Cardiac muscle cell (in vitro differentiated cells and primary cell): ENCODE measurements around the gene NPY5R. TPM values are rescaled to one million over a fixed set of nuclear protein-coding genes. Genes with fewer than 3 reads are reported as not detected.

Source experiments
- DNase-seq, 2 donors: peaks; one replicate each; pipeline versions ENCODE4 v3.0.0 to v3.0.0-alpha.2; 2010 to 2017; ENCODE audit warnings: low read depth in 1 of 2, low spot score in 1 of 2
- H3K27ac ChIP-seq: fragments of 200-600 bp; sonication (generic); 2 replicates; pipeline ENCODE4 v1.5.1; 2016
- H3K27me3 ChIP-seq: fragments of 200-600 bp; sonication (generic); 2 replicates; pipeline ENCODE4 v1.6.0; 2016; ENCODE audit warnings: control low read depth
- H3K36me3 ChIP-seq: fragments of 200-600 bp; sonication (generic); 2 replicates; pipeline ENCODE4 v1.5.1; 2016; ENCODE audit warnings: control low read depth
- H3K4me1 ChIP-seq: fragments of 200-600 bp; sonication (generic); 2 replicates; pipeline ENCODE4 v1.8.1; 2017; ENCODE audit warnings: low read depth, mild to moderate bottlenecking, mixed run types
- H3K4me3 ChIP-seq: fragments of 200-600 bp; sonication (generic); 2 replicates; pipeline ENCODE4 v1.5.1; 2016; ENCODE audit warnings: mild to moderate bottlenecking
- H3K9me3 ChIP-seq: fragments of 200-600 bp; sonication (generic); 2 replicates; pipeline ENCODE4 v1.5.1; 2017; ENCODE audit warnings: low read depth, mild to moderate bottlenecking, control low read depth
- CTCF ChIP-seq: IDR thresholded peaks from 2 replicates; pipeline ENCODE4 v1.5.1; 2012; ENCODE audit warnings: low read depth, mild to moderate bottlenecking, low read length
- polyA plus RNA-seq: library from polyadenylated mRNA; unstranded; fragments of >200 nt; fragmentation: Nextera tagmentation; extraction: Ambion mirVana; gene quantifications from 2 replicates; pipeline ENCODE4 v1.2.1, GENCODE V29; 2016
- total RNA-seq: library from RNA; depleted of rRNA; stranded (reverse); fragments of >200 nt; gene quantifications from 2 replicates; pipeline ENCODE4 v1.2.3, GENCODE V29; 2016

The NPY5R gene
- total and polyA plus RNA-seq, 2 experiments from 2014 or later = 6.9 to 15.2 TPM

GRCh38 chr4:163395758-163396157 lies 52.1 kb downstream of the NPY5R start:
- Histone ChIP-seq H3K4me3 (no peak overlapping the region), H3K27ac (no peak overlapping the region), H3K4me1 (no peaks in the 10 kb centered on the region), H3K27me3 (no peaks in the 10 kb centered on the region), H3K9me3 (no peaks in the 10 kb centered on the region), H3K36me3 (no peaks in the 10 kb centered on the region)
- TF ChIP-seq CTCF = no peak
- peak in 1 of 2 donors; percentile 21 for DNase-seq

- H3K9me3 ChIP-seq = no peaks in the 10 kb centered on the region
- no peak for TF ChIP-seq CTCF
- H3K36me3 ChIP-seq = no peaks in the 10 kb centered on the region
- DNase-seq = no peak
- H3K27ac ChIP-seq = no peak overlapping the region
- H3K4me1 ChIP-seq = no peaks in the 10 kb centered on the region
- no peaks in the 10 kb centered on the region for H3K27me3 ChIP-seq
- no peak overlapping the region for H3K4me3 ChIP-seq
Measured at GRCh38 chr4:163398238-163398637, 54.5 kb downstream of the NPY5R start.

- no peak for TF ChIP-seq CTCF
- H3K9me3 ChIP-seq = no peaks in the 10 kb centered on the region
- H3K36me3 ChIP-seq = no peaks in the 10 kb centered on the region
- H3K4me3 ChIP-seq = no peak overlapping the region
- H3K4me1 ChIP-seq = no peaks in the 10 kb centered on the region
- no peaks in the 10 kb centered on the region for H3K27me3 ChIP-seq
- no peak for DNase-seq
- H3K27ac ChIP-seq = no peak overlapping the region
Measured at GRCh38 chr4:163400911-163401310, 57.2 kb downstream of the NPY5R start.

Other genes with a start within 250 kb of the NPY5R start
- 20.5 and 31.6 TPM in 2 replicates for gene NAF1, start 177.0 kb upstream of the NPY5R start, total RNA-seq
- gene NAF1, start 177.0 kb upstream of the NPY5R start, polyA plus RNA-seq = 9.1 TPM in 2 replicates
- 8.0 and 13.1 TPM in 2 replicates for gene NPY1R, start 11.3 kb upstream of the NPY5R start, total RNA-seq
- 13.1 and 16.8 TPM in 2 replicates for gene NPY1R, start 11.3 kb upstream of the NPY5R start, polyA plus RNA-seq
- not detected in 2 replicates for gene TKTL2, start 129.9 kb downstream of the NPY5R start, total RNA-seq
- gene TKTL2, start 129.9 kb downstream of the NPY5R start, polyA plus RNA-seq = not detected in 2 replicates
- gene TMA16, start 150.8 kb downstream of the NPY5R start, total RNA-seq = 36.2 and 45.3 TPM in 2 replicates
- gene TMA16, start 150.8 kb downstream of the NPY5R start, polyA plus RNA-seq = 28.6 and 37.1 TPM in 2 replicates